IMR-90 (cell line): ENCODE results near the gene CCNA2.

Source experiments
- CHD1 ChIP-seq: IDR thresholded peaks from 2 replicates; pipeline ENCODE4 v1.6.1; 2012; ENCODE audit warnings: low read depth, low read length, improper control_type of control experiment
- ELK1 ChIP-seq: fragments of 150-350 bp; IDR thresholded peaks from 2 replicates; pipeline ENCODE4 v1.6.1; 2016; ENCODE audit warnings: low read depth, mild to moderate bottlenecking, low read length, moderate library complexity, borderline replicate concordance
- FOS ChIP-seq: fragments of 150-350 bp; IDR thresholded peaks from 2 replicates; pipeline ENCODE4 v1.6.1; 2016; ENCODE audit warnings: low read depth, low read length
- MAFK ChIP-seq: IDR thresholded peaks from 2 replicates; pipeline ENCODE4 v1.6.1; 2012; ENCODE audit warnings: low read depth, low read length, improper control_type of control experiment
- MAZ ChIP-seq: IDR thresholded peaks from 2 replicates; pipeline ENCODE4 v1.6.1; 2012; ENCODE audit warnings: low read depth, mild to moderate bottlenecking, low read length, improper control_type of control experiment, moderate library complexity, borderline replicate concordance
- MXI1 ChIP-seq: IDR thresholded peaks from 2 replicates; pipeline ENCODE4 v1.6.1; 2012; ENCODE audit warnings: low read depth, mild to moderate bottlenecking, low read length, moderate library complexity, borderline replicate concordance
- POLR2A ChIP-seq: IDR thresholded peaks from 2 replicates; pipeline ENCODE4 v1.6.1; 2012; ENCODE audit warnings: mild to moderate bottlenecking, low read depth, low read length
- RFX5 ChIP-seq: IDR thresholded peaks from 2 replicates; pipeline ENCODE4 v1.8.0; 2012; ENCODE audit warnings: low read depth, mild to moderate bottlenecking, low read length, moderate library complexity
- SMC3 ChIP-seq: fragments of 150-350 bp; IDR thresholded peaks from 2 replicates; pipeline ENCODE4 v1.6.1; 2016; ENCODE audit warnings: low read depth, mild to moderate bottlenecking, antibody characterized with exemption, low read length, moderate library complexity
- USF2 ChIP-seq: fragments of 150-350 bp; IDR thresholded peaks from 2 replicates; pipeline ENCODE4 v1.6.1; 2017; ENCODE audit warnings: mild to moderate bottlenecking, antibody characterized with exemption, low read length, low read depth
- TF ChIP-seq, protein P1 (sequence below): conservative IDR thresholded peaks from 2 replicates; pipeline ENCODE4 v1.5.1; 2012; ENCODE audit warnings: mild to moderate bottlenecking, low read depth, low read length, improper control_type of control experiment

DNA sequence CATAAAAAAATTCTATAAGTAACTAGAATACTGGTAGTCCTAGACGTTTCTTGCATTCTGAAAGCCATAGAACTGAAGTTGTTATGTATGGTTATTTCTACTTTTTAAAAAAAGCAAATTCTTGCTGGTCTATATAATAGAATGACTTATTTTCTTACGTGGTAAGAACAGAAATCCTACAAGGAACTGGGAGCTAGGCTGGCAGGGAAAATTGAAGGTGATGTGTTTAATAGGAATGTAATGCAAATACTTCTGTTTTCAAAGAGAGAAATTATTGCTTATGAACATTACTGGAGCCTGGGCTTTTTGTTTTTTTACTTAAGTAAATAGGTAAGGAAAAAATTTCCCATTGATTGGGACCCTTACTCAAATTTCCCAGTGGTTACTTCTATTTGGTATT lies 8.9 kb downstream of the CCNA2 start:
- TF ChIP-seq, protein P1, sequence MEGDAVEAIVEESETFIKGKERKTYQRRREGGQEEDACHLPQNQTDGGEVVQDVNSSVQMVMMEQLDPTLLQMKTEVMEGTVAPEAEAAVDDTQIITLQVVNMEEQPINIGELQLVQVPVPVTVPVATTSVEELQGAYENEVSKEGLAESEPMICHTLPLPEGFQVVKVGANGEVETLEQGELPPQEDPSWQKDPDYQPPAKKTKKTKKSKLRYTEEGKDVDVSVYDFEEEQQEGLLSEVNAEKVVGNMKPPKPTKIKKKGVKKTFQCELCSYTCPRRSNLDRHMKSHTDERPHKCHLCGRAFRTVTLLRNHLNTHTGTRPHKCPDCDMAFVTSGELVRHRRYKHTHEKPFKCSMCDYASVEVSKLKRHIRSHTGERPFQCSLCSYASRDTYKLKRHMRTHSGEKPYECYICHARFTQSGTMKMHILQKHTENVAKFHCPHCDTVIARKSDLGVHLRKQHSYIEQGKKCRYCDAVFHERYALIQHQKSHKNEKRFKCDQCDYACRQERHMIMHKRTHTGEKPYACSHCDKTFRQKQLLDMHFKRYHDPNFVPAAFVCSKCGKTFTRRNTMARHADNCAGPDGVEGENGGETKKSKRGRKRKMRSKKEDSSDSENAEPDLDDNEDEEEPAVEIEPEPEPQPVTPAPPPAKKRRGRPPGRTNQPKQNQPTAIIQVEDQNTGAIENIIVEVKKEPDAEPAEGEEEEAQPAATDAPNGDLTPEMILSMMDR, result no peak
- TF ChIP-seq SMC3 (no peak), USF2 (no peak), POLR2A (no peak), MXI1 (no peak), ELK1 (no peak), RFX5 (no peak), FOS (no peak), CHD1 (no peak), MAFK (no peak), MAZ (no peak)
